GM18519 (cell line): Measurements from ENCODE around the gene HHLA2.
"Not testable (repeated sequence)": the region's sequence is repeated elsewhere in the genome, so short reads cannot be mapped to it uniquely, and the experiment has no call there.

Experiments used
- ATAC-seq: cut with Tn5 transposase; IDR thresholded peaks from one replicate; pipeline ENCODE4 v1.9.1; 2021; ENCODE audit warnings: mild to moderate bottlenecking, moderate library complexity; ENCODE audit not compliant: unreplicated experiment, low FRiP score

Gene HHLA2

GRCh38 chr3:108338901-108339545 lies 42.7 kb downstream of the HHLA2 start:
- no peak for ATAC-seq

GRCh38 chr3:108341911-108342310 lies 45.6 kb downstream of the HHLA2 start:
- no peak for ATAC-seq

GRCh38 chr3:108342837-108343486 lies 46.6 kb downstream of the HHLA2 start:
- peak; percentile 78 for ATAC-seq

- ATAC-seq: no peak
These were observed 47.1 kb downstream of the HHLA2 start for GRCh38 chr3:108343491-108343890.

- ATAC-seq: no peak
These were observed 49.3 kb downstream of the HHLA2 start for GRCh38 chr3:108345492-108346205.

GRCh38 chr3:108346301-108347227 lies 50.2 kb downstream of the HHLA2 start:
- no peak for ATAC-seq

- ATAC-seq: no peak
These were observed 55.8 kb downstream of the HHLA2 start for GRCh38 chr3:108352176-108352575.

GRCh38 chr3:108354562-108354961 lies 58.2 kb downstream of the HHLA2 start:
- no peak for ATAC-seq

GRCh38 chr3:108357042-108357441 lies 60.7 kb downstream of the HHLA2 start:
- no peak for ATAC-seq

GRCh38 chr3:108359011-108359410 lies 62.7 kb downstream of the HHLA2 start:
- ATAC-seq: no peak

- no peak for ATAC-seq
These were observed 79.7 kb downstream of the HHLA2 start for GRCh38 chr3:108376026-108376425.

- ATAC-seq: no peak
These were observed 81.0 kb downstream of the HHLA2 start for GRCh38 chr3:108377384-108377783.

- ATAC-seq: peak; percentile 62
These were observed 82.0 kb downstream of the HHLA2 start for GRCh38 chr3:108378153-108378951.

GRCh38 chr3:108378952-108379342 lies 82.6 kb downstream of the HHLA2 start:
- not testable (repeated sequence) for ATAC-seq

GRCh38 chr3:108380128-108380795 lies 83.9 kb downstream of the HHLA2 start:
- no peak for ATAC-seq

- ATAC-seq: no peak
These were observed 85.3 kb downstream of the HHLA2 start for GRCh38 chr3:108381529-108382140.

- no peak for ATAC-seq
These were observed 87.0 kb downstream of the HHLA2 start for GRCh38 chr3:108383306-108383705.

- no peak for ATAC-seq
These were observed 90.7 kb downstream of the HHLA2 start for GRCh38 chr3:108387063-108387462.
